ENCODE data around the gene KDM6A. TPM values are rescaled to one million over a fixed set of nuclear protein-coding genes. Genes with fewer than 3 reads are reported as not detected.

Gene KDM6A
- total and polyA plus RNA-seq, 9 of the 15 experiments (the other 6 are each of a cell fraction or from before 2014, with no cell fraction given): 8.4 to 34.3 (median 22.9) TPM

DNA sequence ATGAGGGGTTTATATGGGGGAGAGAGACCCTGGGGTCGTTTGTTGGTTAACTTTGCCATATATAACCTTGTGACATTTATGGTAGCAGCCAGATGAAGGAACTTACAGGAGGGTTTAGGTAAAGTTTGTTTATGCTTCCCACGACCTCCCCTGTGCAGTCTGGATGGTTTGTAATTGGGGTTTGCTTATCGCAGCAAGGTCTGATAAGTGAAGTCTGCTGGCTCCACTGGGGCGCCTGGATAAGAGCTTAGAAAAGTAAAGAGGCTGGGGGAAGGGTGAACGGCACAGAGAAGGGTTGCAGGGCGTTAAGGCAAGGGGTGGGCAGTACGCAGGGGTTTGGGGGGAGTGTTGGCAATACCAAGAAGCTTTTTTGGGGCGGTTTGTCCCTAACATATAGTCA is 98.7 kb downstream of the KDM6A start (continued):
- TF ChIP-seq ZNF23 (CRISPR knock-in tag; IDR thresholded peaks at IDR 0.05) (no peak), ARID1B (IDR thresholded peaks at IDR 0.05) (peak; percentile 86), TRIM24 (IDR thresholded peaks at IDR 0.05) (peak in 1 of 2 experiments; percentile 63; a peak in 1 of 4 replicates), ZNF77 (CRISPR knock-in tag; IDR thresholded peaks at IDR 0.05) (no peak), NONO (IDR thresholded peaks at IDR 0.05; ENCODE audit: low read depth in 2 of 2, low read length in 1 of 2) (no peak), GABPB2 (CRISPR knock-in tag; conservative IDR thresholded peaks at IDR 0.05) (no peak), ILF3 (IDR thresholded peaks at IDR 0.05; ENCODE audit: borderline replicate concordance) (no peak), SRSF1 (IDR thresholded peaks at IDR 0.05; ENCODE audit: low read depth, low read length) (no peak), GABPA (tag; conservative IDR thresholded peaks at IDR 0.05; ENCODE audit: low read depth) (no peak), EHMT2 (IDR thresholded peaks at IDR 0.05) (no peak), NFXL1 (CRISPR knock-in tag; IDR thresholded peaks at IDR 0.05) (no peak), HNRNPLL (IDR thresholded peaks at IDR 0.05; ENCODE audit: low read depth, low read length, poor library complexity, severe bottlenecking) (no peak)
- TF ChIP-seq, protein P1, sequence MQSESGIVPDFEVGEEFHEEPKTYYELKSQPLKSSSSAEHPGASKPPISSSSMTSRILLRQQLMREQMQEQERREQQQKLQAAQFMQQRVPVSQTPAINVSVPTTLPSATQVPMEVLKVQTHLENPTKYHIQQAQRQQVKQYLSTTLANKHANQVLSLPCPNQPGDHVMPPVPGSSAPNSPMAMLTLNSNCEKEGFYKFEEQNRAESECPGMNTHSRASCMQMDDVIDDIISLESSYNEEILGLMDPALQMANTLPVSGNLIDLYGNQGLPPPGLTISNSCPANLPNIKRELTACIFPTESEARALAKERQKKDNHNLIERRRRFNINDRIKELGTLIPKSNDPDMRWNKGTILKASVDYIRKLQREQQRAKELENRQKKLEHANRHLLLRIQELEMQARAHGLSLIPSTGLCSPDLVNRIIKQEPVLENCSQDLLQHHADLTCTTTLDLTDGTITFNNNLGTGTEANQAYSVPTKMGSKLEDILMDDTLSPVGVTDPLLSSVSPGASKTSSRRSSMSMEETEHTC (IDR thresholded peaks at IDR 0.05): no peak
- TF ChIP-seq, protein P2, sequence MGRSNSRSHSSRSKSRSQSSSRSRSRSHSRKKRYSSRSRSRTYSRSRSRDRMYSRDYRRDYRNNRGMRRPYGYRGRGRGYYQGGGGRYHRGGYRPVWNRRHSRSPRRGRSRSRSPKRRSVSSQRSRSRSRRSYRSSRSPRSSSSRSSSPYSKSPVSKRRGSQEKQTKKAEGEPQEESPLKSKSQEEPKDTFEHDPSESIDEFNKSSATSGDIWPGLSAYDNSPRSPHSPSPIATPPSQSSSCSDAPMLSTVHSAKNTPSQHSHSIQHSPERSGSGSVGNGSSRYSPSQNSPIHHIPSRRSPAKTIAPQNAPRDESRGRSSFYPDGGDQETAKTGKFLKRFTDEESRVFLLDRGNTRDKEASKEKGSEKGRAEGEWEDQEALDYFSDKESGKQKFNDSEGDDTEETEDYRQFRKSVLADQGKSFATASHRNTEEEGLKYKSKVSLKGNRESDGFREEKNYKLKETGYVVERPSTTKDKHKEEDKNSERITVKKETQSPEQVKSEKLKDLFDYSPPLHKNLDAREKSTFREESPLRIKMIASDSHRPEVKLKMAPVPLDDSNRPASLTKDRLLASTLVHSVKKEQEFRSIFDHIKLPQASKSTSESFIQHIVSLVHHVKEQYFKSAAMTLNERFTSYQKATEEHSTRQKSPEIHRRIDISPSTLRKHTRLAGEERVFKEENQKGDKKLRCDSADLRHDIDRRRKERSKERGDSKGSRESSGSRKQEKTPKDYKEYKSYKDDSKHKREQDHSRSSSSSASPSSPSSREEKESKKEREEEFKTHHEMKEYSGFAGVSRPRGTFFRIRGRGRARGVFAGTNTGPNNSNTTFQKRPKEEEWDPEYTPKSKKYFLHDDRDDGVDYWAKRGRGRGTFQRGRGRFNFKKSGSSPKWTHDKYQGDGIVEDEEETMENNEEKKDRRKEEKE (IDR thresholded peaks at IDR 0.05; ENCODE audit: borderline replicate concordance in 1 of 2, control insufficient read depth in 1 of 2, low read depth in 2 of 2, low read length in 1 of 2): no peak
- TF ChIP-seq, protein P3, sequence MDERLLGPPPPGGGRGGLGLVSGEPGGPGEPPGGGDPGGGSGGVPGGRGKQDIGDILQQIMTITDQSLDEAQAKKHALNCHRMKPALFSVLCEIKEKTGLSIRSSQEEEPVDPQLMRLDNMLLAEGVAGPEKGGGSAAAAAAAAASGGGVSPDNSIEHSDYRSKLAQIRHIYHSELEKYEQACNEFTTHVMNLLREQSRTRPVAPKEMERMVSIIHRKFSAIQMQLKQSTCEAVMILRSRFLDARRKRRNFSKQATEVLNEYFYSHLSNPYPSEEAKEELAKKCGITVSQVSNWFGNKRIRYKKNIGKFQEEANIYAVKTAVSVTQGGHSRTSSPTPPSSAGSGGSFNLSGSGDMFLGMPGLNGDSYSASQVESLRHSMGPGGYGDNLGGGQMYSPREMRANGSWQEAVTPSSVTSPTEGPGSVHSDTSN (CRISPR knock-in tag; IDR thresholded peaks at IDR 0.05; ENCODE audit: low read depth): no peak
- TF ChIP-seq, protein P3 (tag; conservative IDR thresholded peaks at IDR 0.05; ENCODE audit: low read depth): no peak
- TF ChIP-seq, protein P4, sequence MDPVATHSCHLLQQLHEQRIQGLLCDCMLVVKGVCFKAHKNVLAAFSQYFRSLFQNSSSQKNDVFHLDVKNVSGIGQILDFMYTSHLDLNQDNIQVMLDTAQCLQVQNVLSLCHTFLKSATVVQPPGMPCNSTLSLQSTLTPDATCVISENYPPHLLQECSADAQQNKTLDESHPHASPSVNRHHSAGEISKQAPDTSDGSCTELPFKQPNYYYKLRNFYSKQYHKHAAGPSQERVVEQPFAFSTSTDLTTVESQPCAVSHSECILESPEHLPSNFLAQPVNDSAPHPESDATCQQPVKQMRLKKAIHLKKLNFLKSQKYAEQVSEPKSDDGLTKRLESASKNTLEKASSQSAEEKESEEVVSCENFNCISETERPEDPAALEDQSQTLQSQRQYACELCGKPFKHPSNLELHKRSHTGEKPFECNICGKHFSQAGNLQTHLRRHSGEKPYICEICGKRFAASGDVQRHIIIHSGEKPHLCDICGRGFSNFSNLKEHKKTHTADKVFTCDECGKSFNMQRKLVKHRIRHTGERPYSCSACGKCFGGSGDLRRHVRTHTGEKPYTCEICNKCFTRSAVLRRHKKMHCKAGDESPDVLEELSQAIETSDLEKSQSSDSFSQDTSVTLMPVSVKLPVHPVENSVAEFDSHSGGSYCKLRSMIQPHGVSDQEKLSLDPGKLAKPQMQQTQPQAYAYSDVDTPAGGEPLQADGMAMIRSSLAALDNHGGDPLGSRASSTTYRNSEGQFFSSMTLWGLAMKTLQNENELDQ (CRISPR knock-in tag; IDR thresholded peaks at IDR 0.05; ENCODE audit: borderline replicate concordance): no peak
